GM23338 (cell line): Measurements from ENCODE around the gene RABIF. TPM values are rescaled to one million over a fixed set of nuclear protein-coding genes. Genes with fewer than 3 reads are reported as not detected.

Experiments
- ATAC-seq: fragments of 200-7000 bp; cut with Tn5 transposase; 3 replicates; pipeline ENCODE4 v1.9.1; 2020
- DNase-seq: peaks from one replicate; pipeline ENCODE4 v3.0.0-alpha.2; 2015; ENCODE audit warnings: low spot score
- H2AFZ ChIP-seq: fragments of 200-600 bp; sonication (generic); 2 replicates; pipeline ENCODE4 v1.8.0; 2016; ENCODE audit warnings: antibody characterized with exemption, mild to moderate bottlenecking, moderate library complexity
- H3F3A ChIP-seq: fragments of 200-600 bp; sonication (generic); replicated peaks from 2 replicates; pipeline ENCODE4 v1.8.0; 2017; ENCODE audit warnings: antibody characterized with exemption, mixed run types, low read depth
- H3K27ac ChIP-seq: fragments of 200-600 bp; sonication (generic); 2 replicates; pipeline ENCODE4 v1.6.1; 2016; ENCODE audit warnings: low read depth
- H3K27me3 ChIP-seq: fragments of 200-600 bp; sonication (generic); 2 replicates; pipeline ENCODE4 v1.8.0; 2016; ENCODE audit warnings: mild to moderate bottlenecking, mixed run types, moderate library complexity; ENCODE audit not compliant: insufficient read depth
- H3K36me3 ChIP-seq: fragments of 200-600 bp; sonication (generic); 2 replicates; pipeline ENCODE4 v1.8.0; 2016; ENCODE audit warnings: mild to moderate bottlenecking; ENCODE audit not compliant: insufficient read depth
- H3K4me1 ChIP-seq: fragments of 200-600 bp; sonication (generic); 2 replicates; pipeline ENCODE4 v1.8.0; 2016; ENCODE audit warnings: mild to moderate bottlenecking, moderate library complexity; ENCODE audit not compliant: insufficient read depth
- H3K4me2 ChIP-seq: fragments of 200-600 bp; sonication (generic); 2 replicates; pipeline ENCODE4 v1.7.1; 2017; ENCODE audit warnings: mixed run types
- H3K4me3 ChIP-seq: fragments of 200-600 bp; sonication (generic); 2 replicates; pipeline ENCODE4 v1.6.1; 2016; ENCODE audit warnings: mixed run types
- H3K79me2 ChIP-seq: fragments of 200-600 bp; sonication (generic); replicated peaks from 2 replicates; pipeline ENCODE4 v1.8.0; 2017; ENCODE audit warnings: mild to moderate bottlenecking; ENCODE audit not compliant: insufficient read depth
- H3K9me2 ChIP-seq: fragments of 200-600 bp; sonication (generic); 2 replicates; pipeline ENCODE4 v1.8.0; 2017; ENCODE audit not compliant: insufficient read depth
- H4K20me1 ChIP-seq: fragments of 200-600 bp; sonication (generic); replicated peaks from 2 replicates; pipeline ENCODE4 v1.8.0; 2017; ENCODE audit warnings: mild to moderate bottlenecking; ENCODE audit not compliant: insufficient read depth
- H3K27ac Mint-ChIP-seq: 2 replicates; pipeline ENCODE4 v1.8.0; 2020; ENCODE audit warnings: inconsistent platforms, mild to moderate bottlenecking, moderate library complexity, mixed read lengths
- H3K27me3 Mint-ChIP-seq: 3 replicates; pipeline ENCODE4 v1.8.0; 2022; ENCODE audit warnings: low read depth, mild to moderate bottlenecking, moderate library complexity, mixed read lengths, inconsistent platforms; ENCODE audit not compliant: insufficient read depth, poor library complexity
- H3K36me3 Mint-ChIP-seq: 3 replicates; pipeline ENCODE4 v1.8.0; 2021; ENCODE audit warnings: low read depth, mild to moderate bottlenecking, inconsistent platforms, moderate library complexity, mixed read lengths
- H3K4me1 Mint-ChIP-seq: 3 replicates; pipeline ENCODE4 v1.8.0; 2020; ENCODE audit warnings: mild to moderate bottlenecking, inconsistent platforms, mixed read lengths
- H3K4me3 Mint-ChIP-seq: 3 replicates; pipeline ENCODE4 v1.8.0; 2021; ENCODE audit warnings: moderate library complexity, mild to moderate bottlenecking, inconsistent platforms, mixed read lengths
- H3K9me3 Mint-ChIP-seq: 3 replicates; pipeline ENCODE4 v1.8.0; 2020; ENCODE audit warnings: moderate library complexity, mild to moderate bottlenecking, inconsistent platforms, mixed read lengths
- CREB1 ChIP-seq: fragments of 250-450 bp; sonication (Bioruptor Pico); IDR thresholded peaks from 2 replicates; pipeline ENCODE4 v1.5.0; 2020; ENCODE audit warnings: low read depth, mild to moderate bottlenecking, moderate library complexity
- ETS1 ChIP-seq: IDR thresholded peaks from 2 replicates; pipeline ENCODE4 v1.6.1; 2016; ENCODE audit warnings: antibody characterized with exemption
- EZH2phosphoT487 ChIP-seq: fragments of 200-600 bp; sonication (generic); IDR thresholded peaks from one replicate; pipeline ENCODE4 v1.8.1; 2018; ENCODE audit warnings: antibody characterized with exemption; ENCODE audit not compliant: unreplicated experiment
- JUNB ChIP-seq: IDR thresholded peaks from one replicate; pipeline ENCODE4 v1.6.1; 2016; ENCODE audit warnings: antibody characterized with exemption; ENCODE audit not compliant: unreplicated experiment
- NANOG ChIP-seq: IDR thresholded peaks from 2 replicates; pipeline ENCODE4 v1.6.1; 2016; ENCODE audit warnings: antibody characterized with exemption, borderline replicate concordance
- POLR2AphosphoS5 ChIP-seq: IDR thresholded peaks from 2 replicates; pipeline ENCODE4 v1.6.1; 2016; ENCODE audit warnings: antibody characterized with exemption, low read depth
- REST ChIP-seq: IDR thresholded peaks from one replicate; pipeline ENCODE4 v1.6.1; 2018; ENCODE audit warnings: antibody characterized with exemption; ENCODE audit not compliant: unreplicated experiment
- STAT1 ChIP-seq: IDR thresholded peaks from one replicate; pipeline ENCODE4 v1.6.1; 2016; ENCODE audit warnings: antibody characterized with exemption; ENCODE audit not compliant: unreplicated experiment
- ZNF114 ChIP-seq: fragments of 250-450 bp; sonication (Bioruptor Pico); IDR thresholded peaks from 2 replicates; pipeline ENCODE4 v1.5.0; 2020; ENCODE audit warnings: mild to moderate bottlenecking, moderate library complexity
- ZNF331 ChIP-seq: fragments of 250-450 bp; sonication (Bioruptor Pico); IDR thresholded peaks from 2 replicates; pipeline ENCODE4 v1.5.0; 2020; ENCODE audit warnings: low read depth, mild to moderate bottlenecking, moderate library complexity
- ZNF462 ChIP-seq: fragments of 250-450 bp; sonication (Bioruptor Pico); IDR thresholded peaks from 2 replicates; pipeline ENCODE4 v1.5.0; 2020; ENCODE audit warnings: mild to moderate bottlenecking, moderate library complexity
- polyA plus RNA-seq: library from polyadenylated mRNA; unstranded; fragments of >200 nt; fragmentation: Nextera tagmentation; extraction: Ambion mirVana; gene quantifications from 2 replicates; pipeline ENCODE4 v1.2.1, GENCODE V29; 2016
- total RNA-seq: library from RNA; depleted of rRNA; stranded (reverse); fragments of >200 nt; shearing (Covaris generic); gene quantifications from 2 replicates; pipeline ENCODE4 v1.2.3, GENCODE V29; 2014

Gene RABIF
- total and polyA plus RNA-seq, 2 experiments from 2014 or later: 4.9 to 7.6 TPM

- 0 out of 2 replicates have a peak, but pooled peaks cover 6% of the 10 kb centered on the region for H3K36me3 ChIP-seq
- Mint-ChIP-seq H3K9me3 (no peaks in the 10 kb centered on the region), H3K27me3 (no peaks in the 10 kb centered on the region), H3K36me3 (peaks cover 28% of the 10 kb centered on the region), H3K4me1 (peaks cover 2% of the 10 kb centered on the region; the same call in 1 of the 3 replicates), H3K4me3 (no peak overlapping the region), H3K27ac (no peak overlapping the region)
- 0 out of 2 replicates have a peak, but pooled peaks cover 6% of the 10 kb centered on the region for H3F3A ChIP-seq
- H3K79me2 ChIP-seq: no peaks in the 10 kb centered on the region
- no peak for TF ChIP-seq STAT1
- no peak for TF ChIP-seq CREB1 (CRISPR knock-in tag)
- TF ChIP-seq EZH2phosphoT487: no peak
- TF ChIP-seq JUNB: no peak
- no peak for TF ChIP-seq POLR2AphosphoS5
- no peak for TF ChIP-seq ZNF114
- no peak for TF ChIP-seq REST
- TF ChIP-seq NANOG: no peak
- no peak for TF ChIP-seq ZNF331
- no peak overlapping the region for H2AFZ ChIP-seq
- ATAC-seq (no peak), DNase-seq (no peak)
- H3K4me3 ChIP-seq: no peak overlapping the region
- H4K20me1 ChIP-seq: no peaks in the 10 kb centered on the region
- H3K27ac ChIP-seq: no peak overlapping the region
- no peaks in the 10 kb centered on the region for H3K27me3 ChIP-seq
- H3K9me2 ChIP-seq: no peaks in the 10 kb centered on the region
- no peak overlapping the region for H3K4me2 ChIP-seq
- H3K4me1 ChIP-seq: peaks cover 2% of the 10 kb centered on the region
Observed at GRCh38 chr1:202850593-202851362, 38.2 kb downstream of the RABIF start.

GRCh38 chr1:202848191-202848542 lies 40.8 kb downstream of the RABIF start:
- Mint-ChIP-seq H3K4me1 (peaks cover 10% of the 10 kb centered on the region), H3K27ac (no peak overlapping the region), H3K4me3 (no peak overlapping the region), H3K36me3 (peaks cover 18% of the 10 kb centered on the region), H3K27me3 (peaks cover 9% of the 10 kb centered on the region), H3K9me3 (no peaks in the 10 kb centered on the region)
- ATAC-seq (no peak), DNase-seq (no peak)
- Histone ChIP-seq H3K9me2 (no peaks in the 10 kb centered on the region), H3K4me1 (peaks cover 8% of the 10 kb centered on the region), H3K36me3 (no peaks in the 10 kb centered on the region), H3K27ac (no peak overlapping the region), H2AFZ (no peak overlapping the region), H3K27me3 (no peaks in the 10 kb centered on the region), H3F3A (0 out of 2 replicates have a peak, but pooled peaks cover 7% of the 10 kb centered on the region), H3K4me2 (no peak overlapping the region), H4K20me1 (no peaks in the 10 kb centered on the region), H3K79me2 (no peaks in the 10 kb centered on the region), H3K4me3 (no peak overlapping the region)
- TF ChIP-seq NANOG (no peak), ZNF462 (CRISPR knock-in tag) (no peak), ETS1 (no peak), CREB1 (CRISPR knock-in tag) (no peak)
